Measurements from ENCODE around the gene MT2A.

DNA sequence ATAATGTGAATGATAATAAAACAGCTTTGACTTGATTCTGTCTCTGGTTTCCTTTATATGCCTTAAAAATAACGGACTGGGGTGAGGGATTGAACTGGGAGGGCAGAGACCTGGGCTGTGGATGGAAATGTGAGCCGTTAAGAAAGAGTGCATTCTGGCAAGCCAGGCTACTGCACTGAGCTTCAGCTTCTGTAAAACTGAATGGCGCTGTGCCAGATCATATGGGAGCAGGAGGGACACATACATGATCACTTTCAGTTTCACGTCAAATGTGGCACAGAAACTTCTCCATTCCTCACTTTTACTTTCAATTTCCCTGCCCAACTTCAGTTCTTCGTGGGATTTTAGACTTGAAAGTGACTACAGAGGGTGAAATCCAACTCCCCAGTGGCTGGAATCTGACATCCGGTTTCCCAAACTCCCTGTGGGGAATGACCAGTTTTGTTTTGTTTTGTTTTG lies 1.1 kb downstream of the MT2A start:
- TF ChIP-seq POLR2A (IDR thresholded peaks at IDR 0.05) (no peak), POLR2AphosphoS5 (IDR thresholded peaks at IDR 0.05) (peak; percentile 64 to 71 (median 71)), EP300 (IDR thresholded peaks at IDR 0.05; ENCODE audit: low read depth) (no peak)
- TF ChIP-seq, protein P1, sequence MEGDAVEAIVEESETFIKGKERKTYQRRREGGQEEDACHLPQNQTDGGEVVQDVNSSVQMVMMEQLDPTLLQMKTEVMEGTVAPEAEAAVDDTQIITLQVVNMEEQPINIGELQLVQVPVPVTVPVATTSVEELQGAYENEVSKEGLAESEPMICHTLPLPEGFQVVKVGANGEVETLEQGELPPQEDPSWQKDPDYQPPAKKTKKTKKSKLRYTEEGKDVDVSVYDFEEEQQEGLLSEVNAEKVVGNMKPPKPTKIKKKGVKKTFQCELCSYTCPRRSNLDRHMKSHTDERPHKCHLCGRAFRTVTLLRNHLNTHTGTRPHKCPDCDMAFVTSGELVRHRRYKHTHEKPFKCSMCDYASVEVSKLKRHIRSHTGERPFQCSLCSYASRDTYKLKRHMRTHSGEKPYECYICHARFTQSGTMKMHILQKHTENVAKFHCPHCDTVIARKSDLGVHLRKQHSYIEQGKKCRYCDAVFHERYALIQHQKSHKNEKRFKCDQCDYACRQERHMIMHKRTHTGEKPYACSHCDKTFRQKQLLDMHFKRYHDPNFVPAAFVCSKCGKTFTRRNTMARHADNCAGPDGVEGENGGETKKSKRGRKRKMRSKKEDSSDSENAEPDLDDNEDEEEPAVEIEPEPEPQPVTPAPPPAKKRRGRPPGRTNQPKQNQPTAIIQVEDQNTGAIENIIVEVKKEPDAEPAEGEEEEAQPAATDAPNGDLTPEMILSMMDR (IDR thresholded peaks at IDR 0.05), result peak in 1 of 5 experiments; percentile 2

Data from transverse colon (tissue), 4 donors.